ENCODE data around the gene MRPS27. TPM values are rescaled to one million over a fixed set of nuclear protein-coding genes. Genes with fewer than 3 reads are reported as not detected.

Gene MRPS27
- polyA plus RNA-seq, 2 donors, result 18.0 to 29.2 TPM

- peaks cover 2 to 10% of the 10 kb centered on the region in 2 donors for H3K36me3 ChIP-seq (ENCODE audit: control insufficient read depth in 2 of 2, insufficient read depth in 2 of 2, low read length in 1 of 2)
- no peaks in the 10 kb centered on the region for H3K4me1 ChIP-seq (ENCODE audit: control insufficient read depth in 2 of 2, insufficient read depth in 2 of 2, low read length in 1 of 2)
- H3K9me3 ChIP-seq (ENCODE audit: control insufficient read depth in 2 of 2, insufficient read depth in 1 of 2, low read depth in 1 of 2, low read length in 1 of 2), result no peaks in the 10 kb centered on the region
- no peak overlapping the region for H3K27ac ChIP-seq (ENCODE audit: low read depth in 2 of 2, low read length in 1 of 2)
- H3K4me3 ChIP-seq (ENCODE audit: low read depth in 1 of 2, low read length in 2 of 2), result no peak overlapping the region
- H3K27me3 ChIP-seq (ENCODE audit: control insufficient read depth in 1 of 2, insufficient read depth in 2 of 2, low read length in 2 of 2), result no peaks in the 10 kb centered on the region
Measured at GRCh38 chr5:72358925-72359324, 38.9 kb upstream of the MRPS27 start.

- WGBS, 2 donors, result 80 to 83% methylated on average over 1 of the region's 1 CpG
- no peak overlapping the region for H3K4me3 ChIP-seq (ENCODE audit: low read depth in 1 of 2, low read length in 2 of 2)
- H3K9me3 ChIP-seq (ENCODE audit: control insufficient read depth in 2 of 2, insufficient read depth in 1 of 2, low read depth in 1 of 2, low read length in 1 of 2), result no peaks in the 10 kb centered on the region
- peaks cover 0 to 10% of the 10 kb centered on the region in 2 donors for H3K36me3 ChIP-seq (ENCODE audit: control insufficient read depth in 2 of 2, insufficient read depth in 2 of 2, low read length in 1 of 2)
- H3K27ac ChIP-seq (ENCODE audit: low read depth in 2 of 2, low read length in 1 of 2), result no peak overlapping the region
- H3K27me3 ChIP-seq (ENCODE audit: control insufficient read depth in 1 of 2, insufficient read depth in 2 of 2, low read length in 2 of 2), result no peaks in the 10 kb centered on the region
- H3K4me1 ChIP-seq (ENCODE audit: control insufficient read depth in 2 of 2, insufficient read depth in 2 of 2, low read length in 1 of 2), result no peaks in the 10 kb centered on the region
Measured at GRCh38 chr5:72356361-72356760, 36.3 kb upstream of the MRPS27 start.

GRCh38 chr5:72355706-72356299 lies 35.8 kb upstream of the MRPS27 start:
- Histone ChIP-seq H3K9me3 (ENCODE audit: control insufficient read depth in 2 of 2, insufficient read depth in 1 of 2, low read depth in 1 of 2, low read length in 1 of 2) (no peaks in the 10 kb centered on the region), H3K27ac (ENCODE audit: low read depth in 2 of 2, low read length in 1 of 2) (no peak overlapping the region), H3K36me3 (ENCODE audit: control insufficient read depth in 2 of 2, insufficient read depth in 2 of 2, low read length in 1 of 2) (peaks cover 0 to 10% of the 10 kb centered on the region in 2 donors), H3K27me3 (ENCODE audit: control insufficient read depth in 1 of 2, insufficient read depth in 2 of 2, low read length in 2 of 2) (no peaks in the 10 kb centered on the region), H3K4me1 (ENCODE audit: control insufficient read depth in 2 of 2, insufficient read depth in 2 of 2, low read length in 1 of 2) (no peaks in the 10 kb centered on the region), H3K4me3 (ENCODE audit: low read depth in 1 of 2, low read length in 2 of 2) (no peak overlapping the region)
- 59 to 76% methylated on average over 5 of the region's 5 CpGs for WGBS, 2 donors

- Histone ChIP-seq H3K4me3 (ENCODE audit: low read depth in 1 of 2, low read length in 2 of 2) (no peak overlapping the region), H3K36me3 (ENCODE audit: control insufficient read depth in 2 of 2, insufficient read depth in 2 of 2, low read length in 1 of 2) (peaks cover 0 to 2% of the 10 kb centered on the region in 2 donors), H3K27me3 (ENCODE audit: control insufficient read depth in 1 of 2, insufficient read depth in 2 of 2, low read length in 2 of 2) (no peaks in the 10 kb centered on the region), H3K4me1 (ENCODE audit: control insufficient read depth in 2 of 2, insufficient read depth in 2 of 2, low read length in 1 of 2) (no peaks in the 10 kb centered on the region), H3K9me3 (ENCODE audit: control insufficient read depth in 2 of 2, insufficient read depth in 1 of 2, low read depth in 1 of 2, low read length in 1 of 2) (no peaks in the 10 kb centered on the region), H3K27ac (ENCODE audit: low read depth in 2 of 2, low read length in 1 of 2) (no peak overlapping the region)
Measured at GRCh38 chr5:72353046-72353445, 33.0 kb upstream of the MRPS27 start.

- Histone ChIP-seq H3K9me3 (ENCODE audit: control insufficient read depth in 2 of 2, insufficient read depth in 1 of 2, low read depth in 1 of 2, low read length in 1 of 2) (no peaks in the 10 kb centered on the region), H3K27me3 (ENCODE audit: control insufficient read depth in 1 of 2, insufficient read depth in 2 of 2, low read length in 2 of 2) (no peaks in the 10 kb centered on the region), H3K4me3 (ENCODE audit: low read depth in 1 of 2, low read length in 2 of 2) (no peak overlapping the region), H3K27ac (ENCODE audit: low read depth in 2 of 2, low read length in 1 of 2) (no peak overlapping the region), H3K4me1 (ENCODE audit: control insufficient read depth in 2 of 2, insufficient read depth in 2 of 2, low read length in 1 of 2) (no peaks in the 10 kb centered on the region), H3K36me3 (ENCODE audit: control insufficient read depth in 2 of 2, insufficient read depth in 2 of 2, low read length in 1 of 2) (peaks cover 0 to 2% of the 10 kb centered on the region in 2 donors)
- 91 to 100% methylated on average over 1 of the region's 1 CpG for WGBS, 2 donors
Measured at GRCh38 chr5:72352616-72353015, 32.6 kb upstream of the MRPS27 start.

GRCh38 chr5:72351376-72351775 lies 31.3 kb upstream of the MRPS27 start:
- H3K9me3 ChIP-seq (ENCODE audit: control insufficient read depth in 2 of 2, insufficient read depth in 1 of 2, low read depth in 1 of 2, low read length in 1 of 2), result no peaks in the 10 kb centered on the region
- H3K36me3 ChIP-seq (ENCODE audit: control insufficient read depth in 2 of 2, insufficient read depth in 2 of 2, low read length in 1 of 2), result peaks cover 0 to 2% of the 10 kb centered on the region in 2 donors
- no peak overlapping the region for H3K4me3 ChIP-seq (ENCODE audit: low read depth in 1 of 2, low read length in 2 of 2)
- no peak overlapping the region for H3K27ac ChIP-seq (ENCODE audit: low read depth in 2 of 2, low read length in 1 of 2)
- no peaks in the 10 kb centered on the region for H3K4me1 ChIP-seq (ENCODE audit: control insufficient read depth in 2 of 2, insufficient read depth in 2 of 2, low read length in 1 of 2)
- 93 to 95% methylated on average over 2 of the region's 2 CpGs for WGBS, 2 donors
- no peaks in the 10 kb centered on the region for H3K27me3 ChIP-seq (ENCODE audit: control insufficient read depth in 1 of 2, insufficient read depth in 2 of 2, low read length in 2 of 2)

- Histone ChIP-seq H3K36me3 (ENCODE audit: control insufficient read depth in 2 of 2, insufficient read depth in 2 of 2, low read length in 1 of 2) (peaks cover 2 to 3% of the 10 kb centered on the region in 2 donors), H3K4me3 (ENCODE audit: low read depth in 1 of 2, low read length in 2 of 2) (no peak overlapping the region), H3K27ac (ENCODE audit: low read depth in 2 of 2, low read length in 1 of 2) (no peak overlapping the region), H3K4me1 (ENCODE audit: control insufficient read depth in 2 of 2, insufficient read depth in 2 of 2, low read length in 1 of 2) (no peaks in the 10 kb centered on the region), H3K9me3 (ENCODE audit: control insufficient read depth in 2 of 2, insufficient read depth in 1 of 2, low read depth in 1 of 2, low read length in 1 of 2) (no peaks in the 10 kb centered on the region), H3K27me3 (ENCODE audit: control insufficient read depth in 1 of 2, insufficient read depth in 2 of 2, low read length in 2 of 2) (no peaks in the 10 kb centered on the region)
- 70 to 77% methylated on average over 4 of the region's 4 CpGs for WGBS, 2 donors
Measured at GRCh38 chr5:72347801-72348308, 27.8 kb upstream of the MRPS27 start.

GRCh38 chr5:72346398-72346797 lies 26.4 kb upstream of the MRPS27 start:
- Histone ChIP-seq H3K9me3 (ENCODE audit: control insufficient read depth in 2 of 2, insufficient read depth in 1 of 2, low read depth in 1 of 2, low read length in 1 of 2) (no peaks in the 10 kb centered on the region), H3K4me1 (ENCODE audit: control insufficient read depth in 2 of 2, insufficient read depth in 2 of 2, low read length in 1 of 2) (no peaks in the 10 kb centered on the region), H3K27me3 (ENCODE audit: control insufficient read depth in 1 of 2, insufficient read depth in 2 of 2, low read length in 2 of 2) (no peaks in the 10 kb centered on the region), H3K4me3 (ENCODE audit: low read depth in 1 of 2, low read length in 2 of 2) (no peak overlapping the region), H3K27ac (ENCODE audit: low read depth in 2 of 2, low read length in 1 of 2) (no peak overlapping the region), H3K36me3 (ENCODE audit: control insufficient read depth in 2 of 2, insufficient read depth in 2 of 2, low read length in 1 of 2) (peaks cover 2 to 3% of the 10 kb centered on the region in 2 donors)
- 85 to 96% methylated on average over 2 of the region's 2 CpGs for WGBS, 2 donors

GRCh38 chr5:72338689-72339209 lies 18.7 kb upstream of the MRPS27 start:
- WGBS, 2 donors, result 91% methylated on average over 4 of the region's 4 CpGs
- Histone ChIP-seq H3K36me3 (ENCODE audit: control insufficient read depth in 2 of 2, insufficient read depth in 2 of 2, low read length in 1 of 2) (peaks cover 0 to 4% of the 10 kb centered on the region in 2 donors), H3K4me1 (ENCODE audit: control insufficient read depth in 2 of 2, insufficient read depth in 2 of 2, low read length in 1 of 2) (no peaks in the 10 kb centered on the region), H3K27me3 (ENCODE audit: control insufficient read depth in 1 of 2, insufficient read depth in 2 of 2, low read length in 2 of 2) (no peaks in the 10 kb centered on the region), H3K9me3 (ENCODE audit: control insufficient read depth in 2 of 2, insufficient read depth in 1 of 2, low read depth in 1 of 2, low read length in 1 of 2) (no peaks in the 10 kb centered on the region), H3K27ac (ENCODE audit: low read depth in 2 of 2, low read length in 1 of 2) (no peak overlapping the region), H3K4me3 (ENCODE audit: low read depth in 1 of 2, low read length in 2 of 2) (no peak overlapping the region)

- Histone ChIP-seq H3K9me3 (ENCODE audit: control insufficient read depth in 2 of 2, insufficient read depth in 1 of 2, low read depth in 1 of 2, low read length in 1 of 2) (no peaks in the 10 kb centered on the region), H3K36me3 (ENCODE audit: control insufficient read depth in 2 of 2, insufficient read depth in 2 of 2, low read length in 1 of 2) (peaks cover 0 to 4% of the 10 kb centered on the region in 2 donors)
- 93 to 97% methylated on average over 1 of the region's 1 CpG for WGBS, 2 donors
Measured at GRCh38 chr5:72337159-72337558, 17.1 kb upstream of the MRPS27 start.

More at GRCh38 chr5:72337159-72337558, 17.1 kb upstream of the MRPS27 start:
- no peaks in the 10 kb centered on the region for H3K27me3 ChIP-seq (ENCODE audit: control insufficient read depth in 1 of 2, insufficient read depth in 2 of 2, low read length in 2 of 2)
- H3K4me1 ChIP-seq (ENCODE audit: control insufficient read depth in 2 of 2, insufficient read depth in 2 of 2, low read length in 1 of 2), result no peaks in the 10 kb centered on the region
- no peak overlapping the region for H3K27ac ChIP-seq (ENCODE audit: low read depth in 2 of 2, low read length in 1 of 2)
- H3K4me3 ChIP-seq (ENCODE audit: low read depth in 1 of 2, low read length in 2 of 2), result no peak overlapping the region
